Gastroesophageal sphincter (tissue), 3 donors: Measurements from ENCODE around the gene TTC9B.

Experiments used
- EP300 ChIP-seq: sonication (generic); formaldehyde crosslinking; IDR thresholded peaks from one replicate; pipeline ENCODE4 v1.6.1; 2017; ENCODE audit warnings: antibody characterized with exemption, mild to moderate bottlenecking
- TF ChIP-seq, protein P1 (sequence below), 4 experiments: fragments of 200-600 bp in 2 of 4; fragments of 450-650 bp in 2 of 4; sonication (generic) in 1 of 4; IDR thresholded peaks; one replicate each; pipeline ENCODE4 v1.5.1; 2017 to 2019; ENCODE audit warnings: antibody characterized with exemption in 4 of 4, mild to moderate bottlenecking in 2 of 4, moderate library complexity in 2 of 4

DNA sequence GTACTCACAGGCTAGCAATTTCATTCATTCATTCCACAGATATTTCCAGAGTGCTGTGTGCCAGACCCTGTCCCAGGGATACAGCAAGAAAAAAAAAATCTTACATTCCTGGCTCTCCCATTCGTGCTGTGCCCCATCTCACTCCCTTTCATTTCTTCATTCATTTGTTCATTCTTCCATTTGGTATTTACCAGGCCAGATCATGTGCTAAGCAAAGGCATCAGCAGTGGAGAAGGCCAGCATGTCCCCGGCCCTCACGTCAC lies 24.7 kb downstream of the TTC9B start:
- TF ChIP-seq EP300: no peak
- TF ChIP-seq, protein P1, sequence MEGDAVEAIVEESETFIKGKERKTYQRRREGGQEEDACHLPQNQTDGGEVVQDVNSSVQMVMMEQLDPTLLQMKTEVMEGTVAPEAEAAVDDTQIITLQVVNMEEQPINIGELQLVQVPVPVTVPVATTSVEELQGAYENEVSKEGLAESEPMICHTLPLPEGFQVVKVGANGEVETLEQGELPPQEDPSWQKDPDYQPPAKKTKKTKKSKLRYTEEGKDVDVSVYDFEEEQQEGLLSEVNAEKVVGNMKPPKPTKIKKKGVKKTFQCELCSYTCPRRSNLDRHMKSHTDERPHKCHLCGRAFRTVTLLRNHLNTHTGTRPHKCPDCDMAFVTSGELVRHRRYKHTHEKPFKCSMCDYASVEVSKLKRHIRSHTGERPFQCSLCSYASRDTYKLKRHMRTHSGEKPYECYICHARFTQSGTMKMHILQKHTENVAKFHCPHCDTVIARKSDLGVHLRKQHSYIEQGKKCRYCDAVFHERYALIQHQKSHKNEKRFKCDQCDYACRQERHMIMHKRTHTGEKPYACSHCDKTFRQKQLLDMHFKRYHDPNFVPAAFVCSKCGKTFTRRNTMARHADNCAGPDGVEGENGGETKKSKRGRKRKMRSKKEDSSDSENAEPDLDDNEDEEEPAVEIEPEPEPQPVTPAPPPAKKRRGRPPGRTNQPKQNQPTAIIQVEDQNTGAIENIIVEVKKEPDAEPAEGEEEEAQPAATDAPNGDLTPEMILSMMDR (IDR thresholded peaks at IDR 0.05): no peak
